Upper lobe of left lung (tissue), 6 donors: ENCODE results near the gene PTPN18. TPM values are rescaled to one million over a fixed set of nuclear protein-coding genes. Genes with fewer than 3 reads are reported as not detected.
A peak's percentile ranks its signal among the peaks of the same experiment; 100 is the strongest.

ENCODE experiments used
- ATAC-seq, 2 donors: fragments of 200-7000 bp; cut with Tn5 transposase; one replicate each; pipeline ENCODE4 v1.9.1; 2022; ENCODE audit warnings: mild to moderate bottlenecking in 2 of 2, moderate library complexity in 2 of 2; ENCODE audit not compliant: low FRiP score in 2 of 2
- DNase-seq, 2 donors: peaks; one replicate each; pipeline ENCODE4 v3.0.0-alpha.2; 2019 to 2020
- H3K27ac ChIP-seq, 4 donors: fragments of 200-600 bp; sonication (generic); one replicate each; pipeline ENCODE4 v1.5.1; 2016 to 2019
- H3K27me3 ChIP-seq, 4 donors: fragments of 200-600 bp; sonication (generic); one replicate each; pipeline ENCODE4 v1.5.1; 2017 to 2019
- H3K36me3 ChIP-seq, 4 donors: fragments of 200-600 bp; sonication (generic); one replicate each; pipeline ENCODE4 v1.5.1; 2016 to 2019
- H3K4me1 ChIP-seq, 4 donors: fragments of 200-600 bp; sonication (generic); one replicate each; pipeline ENCODE4 v1.5.1; 2018 to 2019
- H3K4me3 ChIP-seq, 4 donors: fragments of 200-600 bp; sonication (generic); one replicate each; pipeline ENCODE4 v1.5.1; 2017 to 2019; ENCODE audit warnings: mild to moderate bottlenecking in 2 of 4, moderate library complexity in 1 of 4
- H3K9me3 ChIP-seq, 4 donors: fragments of 200-600 bp; sonication (generic); one replicate each; pipeline ENCODE4 v1.5.1; 2018 to 2019
- EP300 ChIP-seq, 4 donors: sonication (generic); formaldehyde crosslinking; IDR thresholded peaks; one replicate each; pipeline ENCODE4 v1.5.1; 2017; ENCODE audit warnings: antibody characterized with exemption in 4 of 4, control low read depth in 2 of 4
- POLR2A ChIP-seq, 4 donors: fragments of 450-650 bp; IDR thresholded peaks; one replicate each; pipeline ENCODE4 v1.5.1; 2016 to 2017; ENCODE audit warnings: antibody characterized with exemption in 4 of 4, mild to moderate bottlenecking in 2 of 4
- POLR2AphosphoS5 ChIP-seq, 2 donors: sonication (generic); formaldehyde crosslinking; IDR thresholded peaks; one replicate each; pipeline ENCODE4 v1.5.1; 2017; ENCODE audit warnings: antibody characterized with exemption in 2 of 2
- WGBS, 2 donors: methylation state at CpG; one replicate each; pipeline ENCODE4 v1.1.5; 2017 to 2018; 5-methylcytosine and 5-hydroxymethylcytosine counted together
- total RNA-seq, 6 donors: library from RNA; depleted of rRNA in 4 of 6; stranded (reverse); fragments of >200 nt in 4 of 6; gene quantifications; one replicate each; pipeline versions ENCODE4 v1.1.0 to v1.2.1, GENCODE V29; 2016 to 2021
- TF ChIP-seq, protein P1 (sequence below), 6 experiments: fragments of 450-650 bp in 4 of 6; fragments of 200-600 bp in 2 of 6; sonication (generic) in 2 of 6; IDR thresholded peaks; one replicate each; pipeline ENCODE4 v1.5.1; 2016 to 2019; ENCODE audit warnings: antibody characterized with exemption in 6 of 6
- donor health status: DM: no; HTN: no; CAD: no; lungs with moderate emphysema.
- donor health status: DM: no; HTN: yes; CAD: no; lungs with severe emphysema.

PTPN18 gene
- total RNA-seq, 6 donors from 2014 or later = 59.0 to 156 (median 89.4) TPM

DNA sequence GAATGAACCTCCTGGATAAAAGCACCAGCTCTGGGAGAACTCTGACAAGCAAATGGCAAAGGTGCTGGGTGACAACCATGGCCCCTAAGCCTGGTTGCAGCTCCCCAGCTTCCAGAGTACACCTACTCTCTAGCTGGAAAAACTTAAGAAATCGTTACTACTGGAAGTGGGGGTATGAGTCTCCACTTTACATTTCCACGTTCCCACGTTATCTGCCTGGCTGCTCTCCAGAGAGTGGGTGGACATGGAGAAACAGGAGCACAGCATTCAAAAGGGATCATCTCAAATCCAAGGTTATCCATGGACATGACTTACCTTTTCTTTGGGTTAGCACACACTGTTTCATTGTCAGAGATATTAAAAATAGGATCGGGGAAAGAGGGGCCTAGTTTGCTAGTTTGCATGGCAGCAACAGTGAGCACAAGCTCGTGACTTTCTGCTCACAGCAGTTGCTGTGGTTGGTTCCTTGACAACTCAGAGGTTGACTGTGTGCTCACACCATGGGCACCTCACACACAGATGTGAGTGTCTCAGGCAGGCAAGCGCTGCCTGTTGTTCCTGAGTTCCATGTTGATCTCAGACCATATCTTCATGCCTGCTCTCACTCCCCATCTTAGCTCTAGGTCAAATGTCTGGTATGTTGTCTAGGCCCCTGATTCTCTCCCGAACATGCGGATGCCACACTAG, 32.5 kb downstream of the PTPN18 start:
- no peak for ATAC-seq

DNA sequence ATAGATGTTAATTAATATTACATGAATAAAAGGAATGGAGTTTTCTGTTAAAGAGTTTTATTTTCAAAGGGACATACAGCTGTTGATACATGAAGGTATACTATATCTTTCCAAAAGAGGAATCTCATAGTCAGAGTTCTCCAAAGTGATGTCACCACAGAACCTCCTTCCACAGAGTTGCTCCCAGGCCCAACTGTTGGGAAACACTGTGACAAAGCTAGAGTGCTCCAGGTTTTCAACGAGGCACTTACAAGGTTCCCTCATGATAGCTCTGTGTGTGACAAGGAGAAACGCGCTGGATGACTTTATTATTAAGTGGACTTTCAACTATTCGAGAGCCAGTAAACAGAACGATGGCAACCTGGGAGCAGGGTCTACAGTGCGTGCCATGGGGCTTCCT, 33.5 kb downstream of the PTPN18 start:
- Histone ChIP-seq H3K4me1 (peaks cover 21 to 43% (median 27%) of the 10 kb centered on the region in 4 donors), H3K36me3 (no peaks in the 10 kb centered on the region), H3K9me3 (no peaks in the 10 kb centered on the region), H3K27me3 (no peaks in the 10 kb centered on the region), H3K27ac (peak overlapping the region in 1 of 4 donors; percentile 87), H3K4me3 (no peak overlapping the region)
- 68 to 73% methylated on average over 6 of the region's 6 CpGs for WGBS, 2 donors
- no peak for ATAC-seq
- peak in 1 of 2 donors; percentile 52 for DNase-seq
- TF ChIP-seq POLR2A (IDR thresholded peaks at IDR 0.05) = no peak
- no peak for TF ChIP-seq EP300 (IDR thresholded peaks at IDR 0.05)
- no peak for TF ChIP-seq POLR2AphosphoS5 (IDR thresholded peaks at IDR 0.05)
- TF ChIP-seq, protein P1, sequence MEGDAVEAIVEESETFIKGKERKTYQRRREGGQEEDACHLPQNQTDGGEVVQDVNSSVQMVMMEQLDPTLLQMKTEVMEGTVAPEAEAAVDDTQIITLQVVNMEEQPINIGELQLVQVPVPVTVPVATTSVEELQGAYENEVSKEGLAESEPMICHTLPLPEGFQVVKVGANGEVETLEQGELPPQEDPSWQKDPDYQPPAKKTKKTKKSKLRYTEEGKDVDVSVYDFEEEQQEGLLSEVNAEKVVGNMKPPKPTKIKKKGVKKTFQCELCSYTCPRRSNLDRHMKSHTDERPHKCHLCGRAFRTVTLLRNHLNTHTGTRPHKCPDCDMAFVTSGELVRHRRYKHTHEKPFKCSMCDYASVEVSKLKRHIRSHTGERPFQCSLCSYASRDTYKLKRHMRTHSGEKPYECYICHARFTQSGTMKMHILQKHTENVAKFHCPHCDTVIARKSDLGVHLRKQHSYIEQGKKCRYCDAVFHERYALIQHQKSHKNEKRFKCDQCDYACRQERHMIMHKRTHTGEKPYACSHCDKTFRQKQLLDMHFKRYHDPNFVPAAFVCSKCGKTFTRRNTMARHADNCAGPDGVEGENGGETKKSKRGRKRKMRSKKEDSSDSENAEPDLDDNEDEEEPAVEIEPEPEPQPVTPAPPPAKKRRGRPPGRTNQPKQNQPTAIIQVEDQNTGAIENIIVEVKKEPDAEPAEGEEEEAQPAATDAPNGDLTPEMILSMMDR (IDR thresholded peaks at IDR 0.05) = no peak

More for the DNA sequence above, 32.5 kb downstream of the PTPN18 start:
- TF ChIP-seq POLR2A (IDR thresholded peaks at IDR 0.05) (no peak), EP300 (IDR thresholded peaks at IDR 0.05) (no peak), POLR2AphosphoS5 (IDR thresholded peaks at IDR 0.05) (no peak)
- TF ChIP-seq, protein P1 (IDR thresholded peaks at IDR 0.05) = no peak
- H3K27ac ChIP-seq = no peak overlapping the region
- H3K9me3 ChIP-seq = no peaks in the 10 kb centered on the region
- DNase-seq = no peak
- H3K36me3 ChIP-seq = no peaks in the 10 kb centered on the region
- 76 to 87% methylated on average over 8 of the region's 8 CpGs for WGBS, 2 donors
- no peaks in the 10 kb centered on the region for H3K27me3 ChIP-seq
- peaks cover 21 to 43% (median 27%) of the 10 kb centered on the region in 4 donors for H3K4me1 ChIP-seq
- no peak overlapping the region for H3K4me3 ChIP-seq

DNA sequence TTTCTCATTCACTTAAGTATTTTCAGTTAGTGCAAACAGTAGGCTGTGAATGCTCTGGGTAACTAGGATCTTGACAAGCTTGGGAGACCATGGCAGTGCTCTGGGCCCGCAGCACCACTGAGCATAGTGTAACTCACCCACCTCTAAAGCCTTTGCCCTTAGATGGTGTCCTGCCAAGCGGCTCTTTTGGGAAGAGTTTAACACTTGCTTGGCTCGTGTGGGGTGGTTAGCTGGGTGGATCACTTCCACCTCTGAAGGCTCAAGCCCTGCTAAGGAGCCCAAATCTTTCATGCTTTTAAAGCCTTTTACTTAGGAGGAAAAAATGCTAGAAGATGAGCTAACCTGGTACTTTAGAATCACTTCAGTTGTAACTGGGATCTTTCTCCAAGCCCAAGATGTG, 33.9 kb downstream of the PTPN18 start:
- Histone ChIP-seq H3K27ac (peak overlapping the region in 2 of 4 donors; percentile 87 to 88), H3K4me3 (no peak overlapping the region), H3K9me3 (no peaks in the 10 kb centered on the region), H3K27me3 (no peaks in the 10 kb centered on the region), H3K4me1 (peaks cover 21 to 43% (median 27%) of the 10 kb centered on the region in 4 donors), H3K36me3 (no peaks in the 10 kb centered on the region)
- 84 to 88% methylated on average over 3 of the region's 3 CpGs for WGBS, 2 donors
- TF ChIP-seq, protein P1 (IDR thresholded peaks at IDR 0.05) = no peak
- TF ChIP-seq POLR2A (IDR thresholded peaks at IDR 0.05) (no peak), POLR2AphosphoS5 (IDR thresholded peaks at IDR 0.05) (no peak)
- ATAC-seq = no peak
- no peak for DNase-seq

DNA sequence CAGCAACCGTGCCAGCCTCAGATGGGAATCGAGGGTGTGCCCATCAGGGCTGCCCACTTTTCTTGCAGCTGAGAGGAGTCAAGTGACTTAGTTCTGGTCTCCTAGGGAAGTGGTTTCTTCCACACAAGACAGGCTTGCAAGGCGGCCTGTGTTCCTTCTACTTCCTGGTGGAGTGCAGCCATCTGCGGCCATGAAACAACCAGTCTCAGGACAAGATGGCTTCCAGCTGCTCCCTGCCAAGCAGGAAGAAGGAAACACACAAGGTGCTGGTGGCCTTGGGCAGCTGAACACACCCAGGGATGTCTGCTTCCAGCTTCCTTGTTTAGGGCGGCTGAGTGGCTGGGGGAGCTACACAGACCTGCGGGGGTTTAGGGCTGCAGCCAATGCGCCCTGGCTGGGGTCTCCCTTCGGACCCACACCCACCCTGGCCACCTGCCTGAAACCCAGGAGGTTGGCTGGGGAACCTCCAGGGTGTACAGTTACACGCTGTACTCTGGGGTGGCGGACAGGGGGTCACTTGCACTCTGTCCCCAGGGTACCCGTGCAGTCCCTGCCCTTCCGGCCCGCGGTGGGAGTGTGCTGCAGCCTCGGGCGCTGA, 34.7 kb downstream of the PTPN18 start:
- Histone ChIP-seq H3K4me1 (peaks cover 21 to 41% (median 27%) of the 10 kb centered on the region in 4 donors), H3K9me3 (no peaks in the 10 kb centered on the region), H3K27me3 (no peaks in the 10 kb centered on the region), H3K36me3 (no peaks in the 10 kb centered on the region), H3K4me3 (peak overlapping the region; percentile 45 to 77 (median 66)), H3K27ac (peak overlapping the region; percentile 86 to 91 (median 88))
- ATAC-seq (peak; percentile 52), DNase-seq (peak; percentile 50 to 80)
- 44 to 77% methylated on average over 3 to 16 of the region's 16 CpGs for WGBS, 2 donors
- TF ChIP-seq POLR2AphosphoS5 (IDR thresholded peaks at IDR 0.05) (peak in 1 of 2 donors; percentile 15), EP300 (IDR thresholded peaks at IDR 0.05) (no peak)

DNA sequence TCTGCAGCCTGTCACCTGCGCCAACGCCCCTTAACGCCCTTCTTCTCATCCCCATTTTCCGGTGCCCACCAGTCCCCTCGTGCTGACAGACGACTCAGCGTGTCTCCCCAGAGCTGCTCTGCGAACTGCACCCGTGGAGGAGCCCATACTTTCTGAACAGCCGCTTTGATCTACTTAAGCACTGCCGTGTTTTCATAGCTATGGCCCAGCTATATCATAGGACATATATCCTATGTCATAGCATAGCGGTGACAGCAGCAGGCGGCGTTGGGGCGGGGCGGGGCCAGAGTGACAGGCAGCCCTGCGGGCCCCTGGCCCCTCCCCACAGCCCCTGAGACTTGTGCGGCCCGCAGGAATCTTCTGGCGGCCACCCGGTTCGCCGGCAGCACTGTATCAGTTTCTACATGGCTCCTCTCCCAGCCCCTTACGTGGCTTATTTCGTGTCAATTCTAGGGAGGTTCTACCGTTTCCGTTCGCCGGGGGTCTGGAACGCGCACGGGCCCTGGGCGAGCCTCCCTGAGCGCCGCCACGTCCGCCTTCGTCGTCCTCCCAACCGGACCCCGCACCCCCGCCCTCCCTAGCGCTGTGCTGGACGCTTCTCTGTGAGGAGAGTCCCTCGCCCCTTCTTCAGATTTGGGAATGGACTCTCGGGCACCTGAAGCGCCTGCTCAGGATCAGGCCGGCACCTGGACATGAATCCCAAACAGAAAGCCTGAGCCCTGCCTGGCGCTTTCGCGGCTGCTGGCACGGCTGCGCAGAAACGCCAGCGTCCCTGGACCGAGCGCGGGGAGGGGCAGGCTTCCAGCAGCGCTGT, 35.4 kb downstream of the PTPN18 start:
- Histone ChIP-seq H3K36me3 (no peaks in the 10 kb centered on the region), H3K4me3 (peak overlapping the region; percentile 45 to 77 (median 66)), H3K27me3 (no peaks in the 10 kb centered on the region), H3K4me1 (peaks cover 21 to 34% (median 23%) of the 10 kb centered on the region in 4 donors), H3K27ac (peak overlapping the region; percentile 86 to 91 (median 88)), H3K9me3 (no peaks in the 10 kb centered on the region)
- peak; percentile 91 to 96 for DNase-seq
- TF ChIP-seq POLR2A (IDR thresholded peaks at IDR 0.05) = peak in 3 of 4 donors; percentile 1 to 71 (median 29)
- TF ChIP-seq EP300 (IDR thresholded peaks at IDR 0.05) = no peak
- TF ChIP-seq POLR2AphosphoS5 (IDR thresholded peaks at IDR 0.05) = peak; percentile 20 to 45
- WGBS, 2 donors = 2 to 5% methylated on average over 23 to 51 of the region's 59 CpGs
- ATAC-seq = peak; percentile 93 to 94
